K562 (cell line): Measurements from ENCODE around the gene UFC1. TPM values are rescaled to one million over a fixed set of nuclear protein-coding genes. Genes with fewer than 3 reads are reported as not detected.

Source experiments
- CBX2 ChIP-seq: fragments of 200-600 bp; sonication (generic); IDR thresholded peaks from one replicate; pipeline ENCODE4 v1.6.1; 2012; ENCODE audit warnings: mild to moderate bottlenecking, low read length, inconsistent platforms; ENCODE audit not compliant: insufficient read depth, poor library complexity, severe bottlenecking
- DPF2 ChIP-seq: fragments of 450-650 bp; IDR thresholded peaks from 2 replicates; pipeline ENCODE4 v1.6.1; 2016
- ELF2 ChIP-seq: fragments of 250-450 bp; sonication (Bioruptor Pico); IDR thresholded peaks from 2 replicates; pipeline ENCODE4 v1.5.0; 2021; ENCODE audit warnings: mild to moderate bottlenecking
- FOXA3 ChIP-seq, 2 experiments: fragments of 450-650 bp in 1 of 2; sonication (generic) in 1 of 2; formaldehyde crosslinking; IDR thresholded peaks in 1 of 2; conservative IDR thresholded peaks in 1 of 2; 2 replicates each; pipeline versions ENCODE4 v1.4.0 to v1.8.0; 2020 to 2022; ENCODE audit warnings: mild to moderate bottlenecking in 2 of 2, missing genetic modification reagents in 1 of 2
- FOXM1 ChIP-seq, 2 experiments: fragments of 450-650 bp in 1 of 2; sonication (generic) in 1 of 2; formaldehyde crosslinking in 1 of 2; IDR thresholded peaks; 2 replicates each; pipeline versions ENCODE4 v1.6.1 to v1.9.0; 2017 to 2022; ENCODE audit warnings: low read depth in 2 of 2, mild to moderate bottlenecking in 2 of 2, missing genetic modification reagents in 1 of 2, moderate library complexity in 1 of 2
- HMGN3 ChIP-seq: IDR thresholded peaks from 2 replicates; pipeline ENCODE4 v1.6.1; 2011; ENCODE audit warnings: borderline replicate concordance, low read depth, mild to moderate bottlenecking, mixed read lengths, low read length; ENCODE audit not compliant: insufficient read length; ENCODE audit errors: extremely low read depth
- NBN ChIP-seq: fragments of 450-650 bp; IDR thresholded peaks from 2 replicates; pipeline ENCODE4 v1.6.1; 2016; ENCODE audit warnings: low read depth, mild to moderate bottlenecking
- PYGO2 ChIP-seq: fragments of 450-650 bp; IDR thresholded peaks from 2 replicates; pipeline ENCODE4 v1.6.1; 2016; ENCODE audit warnings: mild to moderate bottlenecking, missing genetic modification characterization, moderate library complexity, missing compliant biosample characterization
- TEAD1 ChIP-seq, 2 experiments: fragments of 450-650 bp in 1 of 2; sonication (generic) in 1 of 2; formaldehyde crosslinking; IDR thresholded peaks; 2 replicates each; pipeline versions ENCODE4 v1.4.0 to v1.8.0; 2020 to 2022; ENCODE audit warnings: mild to moderate bottlenecking in 2 of 2, missing genetic modification reagents in 1 of 2
- ZNF124 ChIP-seq: sonication (generic); formaldehyde crosslinking; IDR thresholded peaks from 2 replicates; pipeline ENCODE4 v1.8.1; 2022; ENCODE audit warnings: missing genetic modification reagents
- ZNF707 ChIP-seq: fragments of 250-450 bp; sonication (Bioruptor Pico); conservative IDR thresholded peaks from 2 replicates; pipeline ENCODE4 v1.8.0; 2022; ENCODE audit warnings: inconsistent platforms, mild to moderate bottlenecking, moderate library complexity
- polyA plus RNA-seq, 8 experiments: library from polyadenylated mRNA; depleted of rRNA in 4 of 8; stranded (reverse) in 5 of 8; unstranded in 3 of 8; fragments of >200 nt; fragmentation: Nextera tagmentation in 2 of 8; fragmentation: Illumina TruSeq in 1 of 8; extraction: Ambion mirVana in 2 of 8; extraction: Trizol in 1 of 8; gene quantifications; 2 replicates each; pipeline versions ENCODE4 v1.2.1 to v1.2.3, GENCODE V29; 2011 to 2014; ENCODE audit warnings: inconsistent platforms in 1 of 8, missing spikeins in 1 of 8
- total RNA-seq, 7 experiments: library from RNA; depleted of rRNA in 6 of 7; stranded (reverse); fragments of >200 nt in 6 of 7; fragmentation: Illumina TruSeq in 2 of 7; extraction: Trizol in 2 of 7; gene quantifications; 2 replicates each; pipeline versions ENCODE4 v1.2.1 to v1.2.3, GENCODE V29; 2011 to 2021; ENCODE audit warnings: low replicate concordance in 1 of 7
- TF ChIP-seq, protein P1 (sequence below): fragments of 250-450 bp; sonication (Bioruptor Pico); IDR thresholded peaks from 2 replicates; pipeline ENCODE4 v1.4.0; 2020; ENCODE audit warnings: mild to moderate bottlenecking, moderate library complexity, borderline replicate concordance
- TF ChIP-seq, protein P2 (sequence below), 2 experiments: fragments of 450-650 bp; IDR thresholded peaks; 2 replicates each; pipeline ENCODE4 v1.6.1; 2016
- TF ChIP-seq, protein P3 (sequence below): fragments of 450-650 bp; formaldehyde crosslinking; IDR thresholded peaks from 2 replicates; pipeline ENCODE4 v1.4.0; 2022; ENCODE audit warnings: mild to moderate bottlenecking, moderate library complexity
- TF ChIP-seq, protein P4 (sequence below): fragments of 450-650 bp; formaldehyde crosslinking; IDR thresholded peaks from 2 replicates; pipeline ENCODE4 v1.4.0; 2022; ENCODE audit warnings: missing genetic modification characterization
- TF ChIP-seq, protein P5 (sequence below): sonication (generic); formaldehyde crosslinking; IDR thresholded peaks from 2 replicates; pipeline ENCODE4 v1.8.1; 2023; ENCODE audit warnings: mild to moderate bottlenecking, missing genetic modification reagents

UFC1 gene
- total and polyA plus RNA-seq, 9 of the 15 experiments (the other 6 are each of a cell fraction or from before 2014, with no cell fraction given), result 92.8 to 220 (median 161) TPM

DNA sequence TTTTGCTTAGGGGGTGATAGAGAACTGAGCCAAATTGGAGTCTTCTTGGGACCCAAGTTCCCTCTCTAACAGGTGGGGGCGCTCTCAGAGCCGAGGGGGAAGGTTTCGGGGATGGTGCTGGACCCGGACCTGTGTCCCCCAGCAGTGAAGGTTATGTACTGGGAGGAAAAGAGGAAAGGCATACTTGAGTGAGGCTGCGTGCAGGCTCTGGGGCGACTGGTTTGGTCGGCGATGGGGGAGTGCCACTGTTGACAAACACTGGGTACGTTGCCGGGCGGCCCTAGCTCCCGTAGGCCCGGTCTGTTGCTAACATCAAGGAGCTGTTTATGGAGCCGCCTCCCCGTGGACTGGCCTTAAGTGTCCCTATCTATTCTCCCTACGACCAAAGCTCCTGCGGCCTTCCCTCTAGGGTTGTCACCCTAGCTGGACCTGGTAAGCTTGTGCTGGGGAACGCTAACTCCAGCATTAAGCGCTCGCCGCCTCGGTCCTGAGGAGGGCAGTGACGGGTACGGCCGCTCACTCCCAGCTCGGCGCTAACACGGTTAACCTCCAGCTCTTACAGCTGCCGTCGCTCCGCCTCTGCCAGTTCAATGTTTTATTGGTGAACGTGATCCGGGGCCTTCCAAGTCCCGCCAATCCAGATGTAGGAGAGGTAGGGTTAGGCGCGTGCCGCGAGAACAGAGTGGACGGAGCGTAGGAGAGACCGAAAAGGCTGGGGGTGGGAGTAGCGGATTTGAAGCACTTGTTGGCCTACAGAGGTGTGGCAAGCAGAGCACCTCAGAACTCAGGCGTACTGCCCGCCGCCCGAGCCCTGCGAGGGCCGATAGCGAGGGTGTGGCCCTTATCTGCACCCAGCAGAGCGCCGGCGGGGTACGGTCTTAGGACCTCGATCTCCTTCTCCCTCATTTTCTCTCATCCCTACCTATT, 12.2 kb downstream of the UFC1 start, which contains the start of gene PPOX (continued):
- TF ChIP-seq, protein P1, sequence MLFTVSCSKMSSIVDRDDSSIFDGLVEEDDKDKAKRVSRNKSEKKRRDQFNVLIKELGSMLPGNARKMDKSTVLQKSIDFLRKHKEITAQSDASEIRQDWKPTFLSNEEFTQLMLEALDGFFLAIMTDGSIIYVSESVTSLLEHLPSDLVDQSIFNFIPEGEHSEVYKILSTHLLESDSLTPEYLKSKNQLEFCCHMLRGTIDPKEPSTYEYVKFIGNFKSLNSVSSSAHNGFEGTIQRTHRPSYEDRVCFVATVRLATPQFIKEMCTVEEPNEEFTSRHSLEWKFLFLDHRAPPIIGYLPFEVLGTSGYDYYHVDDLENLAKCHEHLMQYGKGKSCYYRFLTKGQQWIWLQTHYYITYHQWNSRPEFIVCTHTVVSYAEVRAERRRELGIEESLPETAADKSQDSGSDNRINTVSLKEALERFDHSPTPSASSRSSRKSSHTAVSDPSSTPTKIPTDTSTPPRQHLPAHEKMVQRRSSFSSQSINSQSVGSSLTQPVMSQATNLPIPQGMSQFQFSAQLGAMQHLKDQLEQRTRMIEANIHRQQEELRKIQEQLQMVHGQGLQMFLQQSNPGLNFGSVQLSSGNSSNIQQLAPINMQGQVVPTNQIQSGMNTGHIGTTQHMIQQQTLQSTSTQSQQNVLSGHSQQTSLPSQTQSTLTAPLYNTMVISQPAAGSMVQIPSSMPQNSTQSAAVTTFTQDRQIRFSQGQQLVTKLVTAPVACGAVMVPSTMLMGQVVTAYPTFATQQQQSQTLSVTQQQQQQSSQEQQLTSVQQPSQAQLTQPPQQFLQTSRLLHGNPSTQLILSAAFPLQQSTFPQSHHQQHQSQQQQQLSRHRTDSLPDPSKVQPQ (CRISPR knock-in tag), result no peak
- TF ChIP-seq, protein P2, sequence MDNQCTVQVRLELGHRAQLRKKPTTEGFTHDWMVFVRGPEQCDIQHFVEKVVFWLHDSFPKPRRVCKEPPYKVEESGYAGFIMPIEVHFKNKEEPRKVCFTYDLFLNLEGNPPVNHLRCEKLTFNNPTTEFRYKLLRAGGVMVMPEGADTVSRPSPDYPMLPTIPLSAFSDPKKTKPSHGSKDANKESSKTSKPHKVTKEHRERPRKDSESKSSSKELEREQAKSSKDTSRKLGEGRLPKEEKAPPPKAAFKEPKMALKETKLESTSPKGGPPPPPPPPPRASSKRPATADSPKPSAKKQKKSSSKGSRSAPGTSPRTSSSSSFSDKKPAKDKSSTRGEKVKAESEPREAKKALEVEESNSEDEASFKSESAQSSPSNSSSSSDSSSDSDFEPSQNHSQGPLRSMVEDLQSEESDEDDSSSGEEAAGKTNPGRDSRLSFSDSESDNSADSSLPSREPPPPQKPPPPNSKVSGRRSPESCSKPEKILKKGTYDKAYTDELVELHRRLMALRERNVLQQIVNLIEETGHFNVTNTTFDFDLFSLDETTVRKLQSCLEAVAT (IDR thresholded peaks at IDR 0.05), result peak; percentile 34 to 54; a peak in 1 of 4 replicates
- TF ChIP-seq FOXA3 (CRISPR knock-in tag; conservative IDR thresholded peaks at IDR 0.05 in 1 of 2, IDR thresholded peaks at IDR 0.05 in 1 of 2), result 0 out of 4 replicates have a peak, but pooled peaks have one; percentile 35 to 37
- TF ChIP-seq DPF2, result peak; percentile 98
- peak; percentile 84 for TF ChIP-seq NBN
- TF ChIP-seq HMGN3, result peak; percentile 100
- no peak for TF ChIP-seq CBX2
- TF ChIP-seq, protein P3, sequence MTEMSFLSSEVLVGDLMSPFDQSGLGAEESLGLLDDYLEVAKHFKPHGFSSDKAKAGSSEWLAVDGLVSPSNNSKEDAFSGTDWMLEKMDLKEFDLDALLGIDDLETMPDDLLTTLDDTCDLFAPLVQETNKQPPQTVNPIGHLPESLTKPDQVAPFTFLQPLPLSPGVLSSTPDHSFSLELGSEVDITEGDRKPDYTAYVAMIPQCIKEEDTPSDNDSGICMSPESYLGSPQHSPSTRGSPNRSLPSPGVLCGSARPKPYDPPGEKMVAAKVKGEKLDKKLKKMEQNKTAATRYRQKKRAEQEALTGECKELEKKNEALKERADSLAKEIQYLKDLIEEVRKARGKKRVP (CRISPR knock-in tag), result 0 out of 2 replicates have a peak, but pooled peaks have one; percentile 5
- TF ChIP-seq ZNF124 (CRISPR knock-in tag), result no peak
- peak; percentile 62; the same call in 1 of the 2 replicates for TF ChIP-seq PYGO2 (tag)
- TF ChIP-seq FOXM1 (IDR thresholded peaks at IDR 0.05; ENCODE audit: low read depth), result peak; percentile 93
- TF ChIP-seq FOXM1 (CRISPR knock-in tag; IDR thresholded peaks at IDR 0.05; ENCODE audit: low read depth), result no peak
- TF ChIP-seq ZNF707 (CRISPR knock-in tag), result no peak
- TF ChIP-seq ELF2 (CRISPR knock-in tag), result no peak
- TF ChIP-seq, protein P4, sequence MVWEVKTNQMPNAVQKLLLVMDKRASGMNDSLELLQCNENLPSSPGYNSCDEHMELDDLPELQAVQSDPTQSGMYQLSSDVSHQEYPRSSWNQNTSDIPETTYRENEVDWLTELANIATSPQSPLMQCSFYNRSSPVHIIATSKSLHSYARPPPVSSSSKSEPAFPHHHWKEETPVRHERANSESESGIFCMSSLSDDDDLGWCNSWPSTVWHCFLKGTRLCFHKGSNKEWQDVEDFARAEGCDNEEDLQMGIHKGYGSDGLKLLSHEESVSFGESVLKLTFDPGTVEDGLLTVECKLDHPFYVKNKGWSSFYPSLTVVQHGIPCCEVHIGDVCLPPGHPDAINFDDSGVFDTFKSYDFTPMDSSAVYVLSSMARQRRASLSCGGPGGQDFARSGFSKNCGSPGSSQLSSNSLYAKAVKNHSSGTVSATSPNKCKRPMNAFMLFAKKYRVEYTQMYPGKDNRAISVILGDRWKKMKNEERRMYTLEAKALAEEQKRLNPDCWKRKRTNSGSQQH (CRISPR knock-in tag), result no peak
- TF ChIP-seq, protein P5, sequence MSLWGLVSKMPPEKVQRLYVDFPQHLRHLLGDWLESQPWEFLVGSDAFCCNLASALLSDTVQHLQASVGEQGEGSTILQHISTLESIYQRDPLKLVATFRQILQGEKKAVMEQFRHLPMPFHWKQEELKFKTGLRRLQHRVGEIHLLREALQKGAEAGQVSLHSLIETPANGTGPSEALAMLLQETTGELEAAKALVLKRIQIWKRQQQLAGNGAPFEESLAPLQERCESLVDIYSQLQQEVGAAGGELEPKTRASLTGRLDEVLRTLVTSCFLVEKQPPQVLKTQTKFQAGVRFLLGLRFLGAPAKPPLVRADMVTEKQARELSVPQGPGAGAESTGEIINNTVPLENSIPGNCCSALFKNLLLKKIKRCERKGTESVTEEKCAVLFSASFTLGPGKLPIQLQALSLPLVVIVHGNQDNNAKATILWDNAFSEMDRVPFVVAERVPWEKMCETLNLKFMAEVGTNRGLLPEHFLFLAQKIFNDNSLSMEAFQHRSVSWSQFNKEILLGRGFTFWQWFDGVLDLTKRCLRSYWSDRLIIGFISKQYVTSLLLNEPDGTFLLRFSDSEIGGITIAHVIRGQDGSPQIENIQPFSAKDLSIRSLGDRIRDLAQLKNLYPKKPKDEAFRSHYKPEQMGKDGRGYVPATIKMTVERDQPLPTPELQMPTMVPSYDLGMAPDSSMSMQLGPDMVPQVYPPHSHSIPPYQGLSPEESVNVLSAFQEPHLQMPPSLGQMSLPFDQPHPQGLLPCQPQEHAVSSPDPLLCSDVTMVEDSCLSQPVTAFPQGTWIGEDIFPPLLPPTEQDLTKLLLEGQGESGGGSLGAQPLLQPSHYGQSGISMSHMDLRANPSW, result no peak
- TF ChIP-seq TEAD1 (CRISPR knock-in tag; IDR thresholded peaks at IDR 0.05), result peak; percentile 52 to 60
